ENCODE data around the gene ACAP1.

Gene ACAP1

GRCh38 chr17:7293159-7293558 is 43.2 kb upstream of the ACAP1 start:
- ChIA-PET CTCF (no interaction called here), POLR2A (no interaction called here)
- no peak for DNase-seq (ENCODE audit: extremely low spot score)
- TF ChIP-seq HDGF (IDR thresholded peaks at IDR 0.05; ENCODE audit: borderline replicate concordance) = no peak
- no peak for TF ChIP-seq FOXA1 (IDR thresholded peaks at IDR 0.05)
- no peak for TF ChIP-seq NFRKB (IDR thresholded peaks at IDR 0.05)
- TF ChIP-seq LEF1 (IDR thresholded peaks at IDR 0.05; ENCODE audit: borderline replicate concordance) = no peak
- no peak for TF ChIP-seq BHLHE40 (IDR thresholded peaks at IDR 0.05; ENCODE audit: borderline replicate concordance)
- no peak for TF ChIP-seq FOXM1 (IDR thresholded peaks at IDR 0.05; ENCODE audit: borderline replicate concordance)
- no peak for TF ChIP-seq ELF4 (IDR thresholded peaks at IDR 0.05)

GRCh38 chr17:7293816-7294613 is 42.3 kb upstream of the ACAP1 start:
- DNase-seq (ENCODE audit: extremely low spot score) = no peak
- CTCF ChIA-PET = no interaction called here
- no peak for TF ChIP-seq SP1 (IDR thresholded peaks at IDR 0.05)
- no peak for TF ChIP-seq FOXA1 (IDR thresholded peaks at IDR 0.05)
- no peak for TF ChIP-seq ZNF384 (IDR thresholded peaks at IDR 0.05)
- no peak for TF ChIP-seq NFRKB (IDR thresholded peaks at IDR 0.05)
- no peak for TF ChIP-seq ELF4 (IDR thresholded peaks at IDR 0.05)
- TF ChIP-seq PKNOX1 (IDR thresholded peaks at IDR 0.05) = no peak
- TF ChIP-seq FOXM1 (IDR thresholded peaks at IDR 0.05; ENCODE audit: borderline replicate concordance) = no peak
- TF ChIP-seq FOXK2 (IDR thresholded peaks at IDR 0.05) = no peak
- TF ChIP-seq BHLHE40 (IDR thresholded peaks at IDR 0.05; ENCODE audit: borderline replicate concordance) = no peak
- no peak for TF ChIP-seq SUZ12 (IDR thresholded peaks at IDR 0.05)
- TF ChIP-seq CTBP1 (IDR thresholded peaks at IDR 0.05; ENCODE audit: borderline replicate concordance) = no peak
- no peak for TF ChIP-seq ARNT (IDR thresholded peaks at IDR 0.05)
- no peak for TF ChIP-seq LEF1 (IDR thresholded peaks at IDR 0.05; ENCODE audit: borderline replicate concordance)
- TF ChIP-seq HDGF (IDR thresholded peaks at IDR 0.05; ENCODE audit: borderline replicate concordance) = no peak
- no peak for TF ChIP-seq TARDBP (IDR thresholded peaks at IDR 0.05)
- no peak for TF ChIP-seq L3MBTL2 (conservative IDR thresholded peaks at IDR 0.05)
- POLR2A ChIA-PET = no interaction called here

- no peak for DNase-seq (ENCODE audit: extremely low spot score)
- CTCF ChIA-PET = no interaction called here
- TF ChIP-seq L3MBTL2 (conservative IDR thresholded peaks at IDR 0.05) = peak; percentile 70
- no peak for TF ChIP-seq FOXM1 (IDR thresholded peaks at IDR 0.05; ENCODE audit: borderline replicate concordance)
- TF ChIP-seq SUZ12 (IDR thresholded peaks at IDR 0.05) = no peak
- TF ChIP-seq TARDBP (IDR thresholded peaks at IDR 0.05) = no peak
- POLR2A ChIA-PET = no interaction called here
Measured at GRCh38 chr17:7294614-7295153, 41.6 kb upstream of the ACAP1 start, which contains the start of gene YBX2. TSS of gene YBX2 (minus strand) at chr17:7294639. CDS start at chr17:7294500, 139 bp downstream.

GRCh38 chr17:7295230-7296180 is 40.8 kb upstream of the ACAP1 start:
- CTCF ChIA-PET = interaction anchor here (0.6 to 2.2 kb wide), 6 partner anchors 10 to 250 kb away, joined by 3 to 22 read pairs (median 6); partner anchors contain the start of gene SLC2A4
- no peak for TF ChIP-seq ELF4 (IDR thresholded peaks at IDR 0.05)
- TF ChIP-seq ARNT (IDR thresholded peaks at IDR 0.05) = no peak
- TF ChIP-seq ZNF384 (IDR thresholded peaks at IDR 0.05) = no peak
- no peak for TF ChIP-seq HDGF (IDR thresholded peaks at IDR 0.05; ENCODE audit: borderline replicate concordance)
- TF ChIP-seq FOXM1 (IDR thresholded peaks at IDR 0.05; ENCODE audit: borderline replicate concordance) = no peak
- TF ChIP-seq LEF1 (IDR thresholded peaks at IDR 0.05; ENCODE audit: borderline replicate concordance) = no peak
- TF ChIP-seq CTBP1 (IDR thresholded peaks at IDR 0.05; ENCODE audit: borderline replicate concordance) = no peak
- no peak for DNase-seq (ENCODE audit: extremely low spot score)
- POLR2A ChIA-PET = interaction anchor here (1.2 to 1.4 kb wide), 3 partner anchors 14 to 75 kb away, joined by 3 to 12 read pairs (median 8); partner anchors contain the start of genes ACADVL, DLG4, DVL2 and SLC2A4

- TF ChIP-seq SUZ12 (IDR thresholded peaks at IDR 0.05) (no peak), CTBP1 (IDR thresholded peaks at IDR 0.05; ENCODE audit: borderline replicate concordance) (no peak), LEF1 (IDR thresholded peaks at IDR 0.05; ENCODE audit: borderline replicate concordance) (no peak), FOXM1 (IDR thresholded peaks at IDR 0.05; ENCODE audit: borderline replicate concordance) (no peak), NFRKB (IDR thresholded peaks at IDR 0.05) (no peak), ZNF384 (IDR thresholded peaks at IDR 0.05) (no peak), L3MBTL2 (conservative IDR thresholded peaks at IDR 0.05) (peak; percentile 72), ARNT (IDR thresholded peaks at IDR 0.05) (peak; percentile 7; the same call in 1 of the 2 replicates), FOXK2 (IDR thresholded peaks at IDR 0.05) (no peak), TARDBP (IDR thresholded peaks at IDR 0.05) (no peak), HDGF (IDR thresholded peaks at IDR 0.05; ENCODE audit: borderline replicate concordance) (no peak), SP1 (IDR thresholded peaks at IDR 0.05) (no peak)
- ChIA-PET POLR2A (interaction anchor here (0.6 to 2.0 kb wide), 8 partner anchors 13 to 76 kb away, joined by 3 to 12 read pairs (median 4); partner anchors contain the start of genes ACADVL, DLG4, DVL2 and GABARAP), CTCF (interaction anchor here (0.6 to 2.2 kb wide), 12 partner anchors 9 to 251 kb away, joined by 3 to 22 read pairs (median 5); partner anchors contain the start of gene SLC2A4)
- peak; percentile 92 for DNase-seq (ENCODE audit: extremely low spot score)
Measured at GRCh38 chr17:7296189-7296861, 40.0 kb upstream of the ACAP1 start.

- ChIA-PET POLR2A (no interaction called here), CTCF (interaction anchor here (2.0 kb wide), 1 partner anchor 8 kb away, joined by 9 read pairs; no protein-coding TSS in a partner anchor)
- TF ChIP-seq FOXA1 (IDR thresholded peaks at IDR 0.05) (no peak), FOXM1 (IDR thresholded peaks at IDR 0.05; ENCODE audit: borderline replicate concordance) (no peak), HDGF (IDR thresholded peaks at IDR 0.05; ENCODE audit: borderline replicate concordance) (no peak), CTBP1 (IDR thresholded peaks at IDR 0.05; ENCODE audit: borderline replicate concordance) (no peak), TARDBP (IDR thresholded peaks at IDR 0.05) (no peak), L3MBTL2 (conservative IDR thresholded peaks at IDR 0.05) (no peak), FOXK2 (IDR thresholded peaks at IDR 0.05) (no peak), NFRKB (IDR thresholded peaks at IDR 0.05) (no peak), PKNOX1 (IDR thresholded peaks at IDR 0.05) (no peak), SP1 (IDR thresholded peaks at IDR 0.05) (no peak), BHLHE40 (IDR thresholded peaks at IDR 0.05; ENCODE audit: borderline replicate concordance) (no peak), ELF4 (IDR thresholded peaks at IDR 0.05) (no peak), SUZ12 (IDR thresholded peaks at IDR 0.05) (no peak), ZNF384 (IDR thresholded peaks at IDR 0.05) (no peak), LEF1 (IDR thresholded peaks at IDR 0.05; ENCODE audit: borderline replicate concordance) (no peak), ARNT (IDR thresholded peaks at IDR 0.05) (no peak)
- no peak for DNase-seq (ENCODE audit: extremely low spot score)
Measured at GRCh38 chr17:7304179-7304578, 32.1 kb upstream of the ACAP1 start.

Data from HEK293T (cell line).